GM18517 (cell line): ENCODE data around the gene DHX9.

Experiments
- ATAC-seq: cut with Tn5 transposase; IDR thresholded peaks from one replicate; pipeline ENCODE4 v1.9.1; 2021; ENCODE audit warnings: mild to moderate bottlenecking, moderate library complexity; ENCODE audit not compliant: unreplicated experiment

Gene DHX9

DNA sequence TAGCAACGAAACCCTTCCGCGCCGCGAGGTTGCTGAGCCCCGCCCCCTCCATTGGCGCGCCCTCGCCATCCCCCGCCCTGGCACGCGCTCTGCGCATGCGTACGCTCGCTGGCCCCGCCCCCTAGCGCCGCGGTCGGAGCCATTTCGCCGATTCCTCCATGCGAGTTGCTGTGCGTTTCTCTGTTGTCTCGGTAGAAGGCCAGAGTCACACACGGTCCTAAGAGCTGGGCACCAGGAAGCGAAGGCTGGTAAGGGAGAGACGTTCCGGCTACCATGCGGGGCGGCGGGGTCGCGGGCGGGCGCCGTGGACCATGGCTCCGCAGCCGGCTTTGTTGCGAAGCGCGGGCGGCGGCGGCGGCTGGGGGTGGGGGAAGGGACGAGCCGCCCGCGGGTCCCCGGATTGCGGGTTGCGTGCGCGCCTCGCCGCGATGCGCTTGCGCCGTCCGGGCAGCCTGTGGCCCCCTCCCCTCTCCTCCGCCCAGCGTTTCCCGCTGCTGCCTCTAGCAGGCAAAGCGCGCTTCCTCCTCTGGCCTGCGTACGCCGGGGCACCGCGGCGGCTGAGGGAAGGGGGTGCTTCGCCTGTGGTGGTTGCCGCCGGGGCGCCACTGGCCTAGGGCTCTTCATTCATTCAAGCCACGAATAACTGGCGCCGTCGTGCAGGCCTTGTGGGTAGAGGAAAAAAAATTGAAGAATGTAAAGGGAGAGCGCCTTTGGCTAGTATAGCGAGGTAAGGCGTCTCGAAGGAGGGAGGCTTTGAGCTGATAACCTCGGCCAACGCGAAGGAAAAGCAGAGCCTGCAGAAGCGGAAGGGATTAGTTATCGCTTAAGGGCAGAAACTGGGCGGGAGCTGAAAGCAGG, at the start of gene DHX9:
TSS of gene DHX9 (plus strand) at position 139 of the 858 bp plus-strand sequence. CDS start 3,220 bp downstream, outside the sequence.
- peak; percentile 79 for ATAC-seq

DNA sequence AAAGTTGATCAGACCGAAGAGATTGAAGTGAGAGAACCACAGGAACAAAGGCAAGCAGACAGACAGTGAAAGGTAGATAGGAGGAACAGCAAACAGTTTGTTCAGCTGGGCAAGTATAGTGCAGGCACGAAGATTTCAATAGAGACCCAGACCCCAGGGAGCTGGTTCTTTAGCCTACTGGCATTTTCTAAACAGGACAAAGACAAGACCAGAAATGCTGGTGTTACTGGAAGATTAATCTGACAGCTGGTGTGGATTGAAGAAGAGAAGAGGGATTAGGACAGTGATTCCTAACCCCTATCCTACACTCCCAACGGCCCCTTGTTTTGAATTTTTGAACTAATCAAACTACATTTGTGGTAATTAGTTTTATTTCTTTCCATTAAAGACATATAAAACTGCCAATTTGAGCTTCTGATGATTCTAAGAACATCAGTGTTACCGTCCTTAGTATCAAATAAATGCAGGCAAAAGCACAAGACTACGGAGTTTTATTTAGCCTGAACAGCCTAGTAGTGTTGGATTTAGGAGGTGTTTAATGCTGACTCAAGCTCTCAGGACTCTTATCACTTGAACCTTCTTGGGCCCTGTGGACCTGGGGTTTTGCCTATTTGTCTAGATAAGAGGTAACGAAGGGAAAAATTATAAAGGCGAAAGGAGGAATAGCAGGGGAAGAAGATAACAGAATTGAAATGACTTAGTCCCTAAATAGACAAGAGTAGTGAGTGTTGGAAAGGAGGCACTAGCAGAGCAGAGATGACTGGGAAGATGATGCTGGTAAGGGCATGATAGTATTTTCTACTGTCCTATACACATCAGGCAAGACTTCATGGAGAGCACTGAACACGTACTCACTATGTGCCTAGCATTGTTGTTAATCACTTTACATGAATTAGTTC, 47.6 kb upstream of the DHX9 start:
- no peak for ATAC-seq

DNA sequence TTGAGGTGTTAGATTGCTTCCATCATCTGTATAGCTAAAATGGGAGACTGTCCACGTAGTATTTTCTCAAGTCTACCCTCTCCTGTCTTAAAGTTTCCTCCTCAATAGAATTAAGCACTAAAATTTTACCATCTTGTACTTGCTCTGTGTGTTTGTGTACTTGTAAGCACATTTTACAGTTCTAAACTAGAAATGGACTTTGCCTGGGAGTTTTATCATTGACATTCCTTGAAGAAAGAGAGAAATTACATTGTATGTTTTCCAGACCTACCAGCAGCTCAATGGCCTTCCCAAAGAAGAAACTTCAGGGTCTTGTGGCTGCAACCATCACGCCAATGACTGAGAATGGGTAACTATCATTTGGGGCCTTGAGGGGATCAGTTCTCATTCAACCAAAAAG, 45.1 kb upstream of the DHX9 start:
- ATAC-seq: no peak

DNA sequence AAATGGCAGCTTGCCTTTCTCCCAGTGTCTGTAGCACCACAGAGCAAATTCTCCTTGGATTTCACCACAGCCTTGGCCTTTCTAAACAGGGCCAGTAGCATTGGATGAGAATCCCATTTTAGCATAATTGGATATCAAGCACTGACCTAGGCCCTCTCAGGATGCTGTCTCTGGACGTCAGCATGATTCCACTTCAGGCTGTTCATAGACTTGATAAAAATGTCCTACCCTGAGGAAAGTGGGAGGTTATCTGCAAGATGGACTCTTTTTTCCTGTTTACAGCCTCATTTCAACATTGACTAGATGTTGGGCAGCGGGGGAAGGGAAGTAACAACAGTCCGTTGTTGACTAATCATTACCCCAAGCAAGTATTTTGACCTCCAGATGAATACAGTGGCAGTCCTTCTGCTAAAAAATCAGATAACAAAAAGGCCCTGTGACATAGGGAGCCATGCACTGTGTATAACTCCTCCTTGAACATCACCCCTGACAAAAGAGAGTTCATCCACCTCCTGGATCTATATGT, 44.4 kb upstream of the DHX9 start:
- no peak for ATAC-seq

DNA sequence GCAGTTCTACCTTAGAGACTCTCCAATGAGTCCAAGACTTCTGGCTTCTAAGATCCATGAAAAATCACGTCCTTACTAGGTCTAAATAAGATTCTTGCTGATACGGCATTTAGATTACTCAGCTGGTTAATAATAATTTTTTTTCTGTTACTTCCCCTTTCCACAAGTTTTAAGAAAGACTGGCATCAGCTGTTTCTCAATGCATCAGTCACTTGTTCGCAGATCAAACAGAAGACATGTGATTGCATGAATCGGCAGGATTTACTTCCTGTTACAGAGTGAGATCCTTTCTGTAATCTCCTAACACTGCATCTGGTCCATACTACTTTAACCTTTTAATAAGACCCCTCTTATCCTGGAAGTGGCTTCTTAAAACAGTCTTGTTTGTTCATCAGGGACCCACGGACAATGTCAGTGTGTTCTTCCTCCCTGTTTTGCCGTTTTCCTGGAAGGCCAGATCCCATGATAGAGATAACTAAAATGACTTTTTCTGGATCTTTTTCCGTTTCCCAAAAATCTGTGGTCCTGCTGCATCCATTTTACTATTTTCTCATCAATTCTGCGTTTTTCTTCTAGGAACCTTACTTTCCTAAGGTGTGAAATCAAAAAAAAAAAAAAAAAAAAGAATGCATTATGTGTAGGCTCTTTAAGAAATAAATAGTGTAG, 43.5 kb upstream of the DHX9 start:
- no peak for ATAC-seq

DNA sequence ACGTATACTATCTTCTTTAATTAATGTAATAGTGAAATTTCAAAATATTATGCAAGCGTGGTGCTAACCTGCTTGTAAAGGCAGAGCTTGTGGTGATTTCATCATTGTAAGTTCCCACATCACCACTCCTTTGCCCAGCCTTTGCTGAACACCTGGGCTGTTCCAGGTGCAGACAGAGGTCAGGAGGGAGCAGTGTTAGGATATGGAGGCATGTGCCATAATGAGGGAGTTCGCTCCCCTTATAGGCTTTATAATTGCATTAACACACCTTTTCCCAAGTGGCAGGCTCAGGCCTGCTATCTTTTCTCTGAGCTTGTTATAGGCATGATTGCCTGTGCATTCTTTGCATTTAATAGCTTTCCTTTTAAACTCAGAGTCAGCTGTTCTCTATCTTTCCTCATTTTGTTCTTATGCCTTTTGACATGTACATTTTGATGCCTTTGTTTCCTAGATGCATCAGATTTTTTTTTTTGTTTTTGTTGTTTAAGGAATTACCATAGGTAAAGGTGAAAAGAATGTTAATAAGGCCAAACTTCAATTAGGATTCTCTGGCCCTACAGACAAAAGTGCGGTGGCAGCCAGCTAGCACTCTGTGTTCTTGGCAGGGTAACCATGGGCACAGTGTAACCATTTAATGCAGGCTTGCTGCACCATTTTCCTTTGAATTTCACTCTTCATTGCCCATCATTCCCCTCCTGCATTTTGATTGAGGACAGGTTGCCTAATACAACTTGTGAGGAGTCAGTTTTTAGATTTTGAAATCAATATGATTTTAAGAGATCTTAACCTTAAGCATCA, 36.9 kb upstream of the DHX9 start:
- ATAC-seq: no peak

DNA sequence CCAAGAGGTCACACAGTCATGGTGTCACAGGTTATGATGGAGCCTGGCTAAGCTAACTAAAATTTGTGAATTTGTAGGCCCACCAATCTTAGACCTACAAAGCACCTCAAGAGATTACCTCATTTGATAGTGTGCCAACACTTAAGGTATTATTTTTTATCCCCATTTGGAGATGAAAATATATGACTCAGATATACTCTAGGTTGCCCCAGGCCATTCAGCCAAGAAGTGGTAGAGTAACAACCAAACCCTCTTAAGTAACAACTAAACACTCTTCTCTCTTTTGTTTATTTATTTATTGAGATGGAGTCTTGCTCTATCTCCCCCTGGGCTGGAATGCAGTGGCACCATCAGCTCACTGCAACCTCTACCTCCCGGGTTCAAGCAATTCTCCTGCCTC, 35.3 kb upstream of the DHX9 start:
- ATAC-seq: no peak

DNA sequence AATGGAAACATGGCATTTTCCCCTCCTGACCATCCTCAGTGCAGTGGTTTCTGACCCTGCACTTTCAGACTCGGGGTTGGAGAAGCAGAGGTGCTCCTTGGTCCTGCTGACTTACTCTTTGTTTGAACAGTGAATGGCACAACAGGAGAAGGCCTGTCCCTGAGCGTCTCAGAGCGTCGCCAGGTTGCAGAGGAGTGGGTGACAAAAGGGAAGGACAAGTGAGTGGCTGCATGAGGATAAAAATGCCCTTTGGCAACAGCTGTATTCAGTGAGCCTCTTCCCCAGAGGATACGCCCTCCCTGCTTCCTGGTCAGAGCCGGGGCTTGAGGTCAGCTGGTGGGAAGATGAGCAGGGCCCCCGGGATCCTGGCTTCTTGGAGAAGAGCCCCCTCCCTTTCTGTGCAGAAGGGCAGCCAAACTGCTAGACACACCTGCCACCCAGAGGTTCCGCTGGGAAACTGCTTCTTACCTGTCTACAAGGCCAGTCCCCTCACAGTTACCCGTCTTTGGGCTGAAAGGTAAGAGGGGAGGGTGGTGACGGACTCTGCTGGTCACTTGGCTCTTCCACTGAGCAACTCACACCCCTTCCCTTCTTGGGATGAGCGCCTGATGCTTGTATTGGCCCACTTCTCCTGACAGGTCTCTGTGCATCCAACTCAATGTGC, 33.0 kb upstream of the DHX9 start:
- ATAC-seq: no peak

DNA sequence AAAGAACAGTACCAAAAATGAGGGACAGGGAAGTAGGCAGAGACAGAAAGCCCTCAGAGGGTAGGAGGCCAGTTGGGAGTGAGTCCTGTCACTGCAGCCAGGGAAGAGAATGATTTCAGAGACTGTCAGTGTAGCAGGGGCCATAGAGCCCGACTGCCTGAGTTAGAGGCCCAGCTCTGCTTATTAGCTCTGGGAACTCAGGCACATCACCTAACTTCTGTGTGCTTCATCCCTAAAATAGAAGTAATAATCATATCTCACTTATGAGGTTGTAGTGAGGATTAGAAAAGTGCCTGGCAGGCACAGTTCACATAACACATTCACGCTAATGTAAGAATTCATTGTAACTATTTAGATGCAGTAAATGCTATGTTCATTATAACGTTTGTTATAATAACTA, 31.2 kb upstream of the DHX9 start:
- ATAC-seq: no peak

DNA sequence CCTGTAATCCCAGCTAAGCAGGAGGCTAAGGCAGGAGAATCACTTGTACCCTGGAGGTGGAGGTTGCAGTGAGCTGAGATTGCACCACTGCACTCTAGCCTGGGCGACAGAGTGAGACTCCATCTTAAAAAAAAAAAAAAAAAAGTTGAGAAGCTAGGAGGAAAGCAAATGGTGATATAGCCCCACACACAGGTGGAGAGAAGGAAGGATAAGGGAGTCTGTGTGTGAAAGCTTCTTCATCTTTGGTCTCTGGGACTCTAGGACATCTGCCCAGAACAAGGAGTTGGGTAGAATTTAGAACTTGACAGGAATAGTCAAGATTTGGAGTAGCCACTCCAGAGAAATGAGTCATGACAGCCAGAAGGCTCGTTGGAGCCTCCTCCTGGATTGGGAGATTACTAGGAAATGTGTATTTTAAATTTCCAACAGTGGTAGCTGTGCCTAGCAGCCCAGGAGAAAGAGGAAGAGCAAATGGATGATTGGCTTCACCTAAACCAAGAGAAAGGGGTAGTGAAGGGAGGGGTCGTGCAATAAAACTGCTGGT, 29.7 kb upstream of the DHX9 start:
- ATAC-seq: no peak

DNA sequence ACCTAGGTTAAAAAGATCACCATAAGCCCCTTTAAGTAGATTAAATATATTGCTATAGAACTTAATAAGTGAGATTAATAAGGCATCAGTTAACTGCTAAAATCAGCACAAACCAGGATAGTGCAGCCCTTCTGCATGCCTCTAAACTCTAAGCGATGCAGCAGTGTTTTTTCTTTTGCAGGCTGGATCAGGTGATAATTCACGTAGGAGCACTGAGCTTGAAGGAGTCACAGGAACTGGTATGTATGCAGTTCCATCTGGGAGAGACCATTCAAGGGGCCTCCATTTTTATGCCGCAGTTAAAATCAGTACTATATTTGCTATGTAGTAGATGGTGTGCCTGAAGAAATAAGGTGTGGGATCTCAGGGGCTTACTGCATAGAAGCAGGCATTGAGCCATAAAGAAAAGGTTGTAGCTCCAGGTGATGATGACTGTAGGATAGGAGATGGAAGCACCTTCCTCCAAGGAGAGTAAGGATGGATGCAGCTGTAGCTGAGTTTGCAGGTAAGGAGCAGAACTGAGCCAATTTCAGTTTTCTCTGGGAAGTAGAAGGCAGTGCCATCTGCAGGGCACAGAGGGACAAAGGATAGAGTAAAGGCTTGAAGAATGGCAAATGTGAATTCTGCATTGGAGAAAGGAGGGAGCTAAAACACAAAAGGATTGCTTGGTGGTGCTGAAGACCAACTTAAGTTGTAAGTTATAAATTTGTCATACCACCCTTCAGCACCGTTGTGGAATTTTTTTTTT, 27.0 kb upstream of the DHX9 start:
- ATAC-seq: no peak

DNA sequence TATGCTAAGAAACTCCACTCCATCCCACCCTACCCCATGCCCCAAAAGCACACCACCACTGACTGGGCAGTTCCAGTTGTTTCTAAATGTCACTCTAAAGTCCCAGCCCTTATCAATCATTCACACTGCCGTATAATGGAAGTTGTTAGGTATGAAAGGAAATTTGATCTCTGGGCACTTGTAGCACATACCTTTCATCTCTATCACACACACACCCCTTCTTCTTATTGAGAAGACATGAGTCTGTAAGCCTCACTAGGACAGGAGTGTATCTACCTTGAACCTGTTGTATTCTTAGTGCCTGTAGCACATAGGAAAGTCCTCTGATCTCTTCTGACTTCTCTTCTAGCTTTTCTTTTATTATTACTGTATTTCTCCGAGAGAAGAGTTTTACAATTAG, 22.3 kb upstream of the DHX9 start:
- no peak for ATAC-seq

DNA sequence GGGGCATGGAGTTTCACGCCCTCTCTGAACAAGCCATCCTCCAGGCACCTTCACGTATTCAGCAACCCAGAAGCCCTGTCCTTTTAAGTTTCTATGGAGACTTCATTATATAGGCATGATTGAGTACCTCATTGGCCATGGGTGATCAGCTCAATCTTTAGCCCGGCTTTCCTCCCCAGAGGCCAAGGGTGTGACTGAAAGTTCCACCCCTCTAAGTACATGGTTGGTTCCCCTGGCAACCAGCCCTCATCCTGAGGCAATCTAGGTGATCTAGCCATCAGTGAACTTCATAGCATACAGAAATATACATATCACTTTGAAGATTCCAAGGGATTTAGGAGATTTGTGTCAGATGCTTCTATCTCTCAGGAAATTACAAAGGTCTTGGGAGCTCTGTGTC, 21.3 kb upstream of the DHX9 start:
- ATAC-seq: no peak

DNA sequence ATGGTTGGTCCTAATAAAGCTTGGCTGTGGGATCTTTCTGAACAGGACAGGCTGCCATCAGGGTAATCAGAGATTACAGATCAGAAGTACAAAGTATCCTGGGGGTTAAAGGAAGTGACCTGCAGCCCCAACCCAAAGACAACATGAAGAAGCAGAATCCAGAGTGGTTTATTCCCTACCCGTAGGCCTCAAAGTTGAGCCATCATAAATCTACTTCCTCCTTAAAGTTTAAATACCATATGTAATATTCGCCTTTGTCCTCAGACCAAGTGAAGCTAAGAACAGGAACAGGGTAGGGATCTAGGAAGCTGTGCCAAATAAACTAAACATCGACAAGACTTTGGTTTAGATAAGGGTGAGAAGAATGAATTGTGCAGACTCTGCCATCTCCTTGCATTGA, 15.9 kb upstream of the DHX9 start:
- ATAC-seq: no peak

DNA sequence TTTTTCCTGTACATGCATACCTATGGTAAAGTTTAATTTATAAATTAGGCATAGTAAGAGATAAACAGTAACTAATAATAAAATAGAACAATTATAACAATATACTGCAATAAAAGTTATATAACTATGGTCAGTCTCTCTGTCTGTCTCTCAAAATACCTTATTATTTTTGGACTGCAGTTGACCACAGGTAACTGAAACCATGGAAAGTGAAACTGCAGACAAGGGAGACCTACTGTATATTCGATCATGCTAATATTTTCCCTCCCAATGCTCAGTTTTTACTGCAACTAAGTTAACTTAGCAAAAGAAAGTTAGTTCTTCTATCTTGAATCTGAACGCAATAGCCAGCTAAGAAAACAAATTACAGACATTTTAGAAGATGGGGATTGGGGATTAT, 12.3 kb upstream of the DHX9 start:
- no peak for ATAC-seq

DNA sequence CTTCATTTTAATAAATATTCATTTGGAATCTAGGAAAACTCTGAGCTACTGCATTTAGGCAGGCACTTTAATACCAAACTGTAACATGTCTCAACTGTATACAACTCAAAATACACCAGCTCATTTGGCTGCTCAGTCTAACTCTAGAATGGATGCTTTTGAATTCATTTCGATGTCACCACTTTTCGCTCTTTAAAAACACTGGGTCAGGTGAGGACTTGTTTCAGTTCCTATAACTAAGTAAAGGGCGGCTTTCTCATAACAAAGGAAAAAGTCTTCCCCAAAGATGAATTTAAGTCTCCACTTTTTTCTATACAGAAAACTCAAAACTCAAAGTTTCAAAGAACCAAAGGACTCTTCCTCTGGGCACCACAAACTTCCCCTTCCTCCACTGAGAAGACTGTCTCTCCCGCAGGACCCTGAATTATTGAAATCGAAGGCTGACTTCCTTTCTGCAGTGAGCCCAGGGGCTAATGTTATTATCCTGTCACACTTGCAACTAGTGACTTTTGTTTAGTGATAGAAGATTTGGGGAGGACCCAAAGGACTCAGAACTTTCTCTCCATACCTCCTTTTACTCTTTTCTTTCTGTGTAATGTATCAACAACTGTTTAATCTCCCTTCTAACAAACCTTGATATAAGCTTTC, 9.7 kb upstream of the DHX9 start:
- ATAC-seq: no peak

DNA sequence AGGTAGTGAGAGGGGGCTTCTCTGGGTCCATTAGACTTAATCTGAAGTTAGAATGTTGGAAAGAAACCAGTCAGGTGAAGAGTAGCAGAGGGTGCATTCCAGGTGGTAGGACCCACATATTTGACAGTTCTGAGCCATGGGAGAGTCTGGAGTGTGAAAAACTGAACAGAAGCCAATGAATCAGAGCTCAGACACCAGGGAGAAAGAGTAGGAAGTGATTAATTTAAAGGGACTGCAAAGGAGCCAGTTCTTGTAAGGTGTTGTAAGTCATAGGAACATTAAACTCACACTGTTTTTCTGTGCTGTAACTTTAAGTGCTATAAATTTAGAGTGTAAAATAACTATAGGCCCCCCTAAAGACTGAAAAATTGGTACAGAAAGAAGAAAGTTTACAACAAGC, 5.9 kb upstream of the DHX9 start:
- ATAC-seq: no peak

DNA sequence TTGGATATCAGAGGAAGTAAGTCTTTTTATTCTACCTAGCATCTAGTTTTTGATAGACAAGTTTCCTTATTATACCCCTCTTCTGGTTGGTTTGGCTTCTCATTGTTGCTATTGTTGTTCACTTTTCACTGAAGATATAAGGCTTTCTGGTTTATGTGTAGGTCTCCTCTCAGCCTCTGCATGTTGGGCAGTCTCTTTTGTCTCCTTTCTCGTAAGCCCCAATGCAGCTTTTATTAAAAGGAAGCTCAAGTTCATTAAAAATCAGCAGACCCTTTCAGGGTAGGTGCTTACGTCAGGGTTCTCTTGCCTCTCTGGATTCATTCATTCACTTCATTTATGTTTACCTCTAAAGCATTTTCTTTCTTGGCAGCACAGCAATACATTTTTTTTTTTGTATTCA, 4.8 kb upstream of the DHX9 start:
- ATAC-seq: no peak
